Vagina (tissue), 2 donors: Measurements from ENCODE around the gene FEM1C.

Source experiments
- POLR2A ChIP-seq, 2 donors: fragments of 450-650 bp; IDR thresholded peaks; one replicate each; pipeline ENCODE4 v1.6.1; 2017; ENCODE audit warnings: antibody characterized with exemption in 2 of 2, mild to moderate bottlenecking in 2 of 2, moderate library complexity in 2 of 2
- POLR2AphosphoS5 ChIP-seq, 2 donors: sonication (generic); formaldehyde crosslinking; IDR thresholded peaks; one replicate each; pipeline ENCODE4 v1.9.0; 2017; ENCODE audit warnings: antibody characterized with exemption in 2 of 2, mild to moderate bottlenecking in 2 of 2, low read depth in 1 of 2; ENCODE audit not compliant: insufficient read depth in 1 of 2
- TF ChIP-seq, protein P1 (sequence below), 3 experiments: fragments of 450-650 bp in 2 of 3; fragments of 200-600 bp in 1 of 3; sonication (generic) in 1 of 3; IDR thresholded peaks; one replicate each; pipeline ENCODE4 v1.5.1; 2017 to 2019; ENCODE audit warnings: antibody characterized with exemption in 3 of 3, mild to moderate bottlenecking in 2 of 3, moderate library complexity in 2 of 3

DNA sequence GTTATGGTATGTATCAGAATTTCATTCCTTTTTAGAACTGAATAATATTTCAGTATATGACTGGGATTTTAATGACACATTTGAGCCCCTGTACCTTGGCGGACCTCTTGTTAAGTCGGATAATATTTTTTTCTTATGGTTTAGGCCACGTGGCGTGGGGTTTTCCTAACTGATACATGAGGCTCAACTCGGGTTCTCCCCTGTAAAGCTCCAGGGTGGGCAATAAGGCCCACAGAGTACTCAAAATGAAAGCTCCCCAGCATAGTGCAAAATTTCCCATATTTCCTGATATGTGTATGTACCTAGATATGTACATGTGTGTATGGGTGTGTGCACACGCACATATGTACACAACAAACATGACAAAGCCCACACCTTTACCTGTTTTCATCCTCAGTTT lies 33.2 kb upstream of the FEM1C start:
- no peak for TF ChIP-seq POLR2AphosphoS5 (IDR thresholded peaks at IDR 0.05; ENCODE audit: insufficient read depth in 1 of 2, low read depth in 1 of 2)
- TF ChIP-seq, protein P1, sequence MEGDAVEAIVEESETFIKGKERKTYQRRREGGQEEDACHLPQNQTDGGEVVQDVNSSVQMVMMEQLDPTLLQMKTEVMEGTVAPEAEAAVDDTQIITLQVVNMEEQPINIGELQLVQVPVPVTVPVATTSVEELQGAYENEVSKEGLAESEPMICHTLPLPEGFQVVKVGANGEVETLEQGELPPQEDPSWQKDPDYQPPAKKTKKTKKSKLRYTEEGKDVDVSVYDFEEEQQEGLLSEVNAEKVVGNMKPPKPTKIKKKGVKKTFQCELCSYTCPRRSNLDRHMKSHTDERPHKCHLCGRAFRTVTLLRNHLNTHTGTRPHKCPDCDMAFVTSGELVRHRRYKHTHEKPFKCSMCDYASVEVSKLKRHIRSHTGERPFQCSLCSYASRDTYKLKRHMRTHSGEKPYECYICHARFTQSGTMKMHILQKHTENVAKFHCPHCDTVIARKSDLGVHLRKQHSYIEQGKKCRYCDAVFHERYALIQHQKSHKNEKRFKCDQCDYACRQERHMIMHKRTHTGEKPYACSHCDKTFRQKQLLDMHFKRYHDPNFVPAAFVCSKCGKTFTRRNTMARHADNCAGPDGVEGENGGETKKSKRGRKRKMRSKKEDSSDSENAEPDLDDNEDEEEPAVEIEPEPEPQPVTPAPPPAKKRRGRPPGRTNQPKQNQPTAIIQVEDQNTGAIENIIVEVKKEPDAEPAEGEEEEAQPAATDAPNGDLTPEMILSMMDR (IDR thresholded peaks at IDR 0.05) = no peak
- no peak for TF ChIP-seq POLR2A (IDR thresholded peaks at IDR 0.05)
